Measurements from ENCODE around the gene C17orf113. TPM values are rescaled to one million over a fixed set of nuclear protein-coding genes. Genes with fewer than 3 reads are reported as not detected.
"Not testable (repeated sequence)": the region's sequence is repeated elsewhere in the genome, so short reads cannot be mapped to it uniquely, and the experiment has no call there.

C17orf113 gene
- total RNA-seq, 1 experiment from 2014 or later: 0.74 TPM

GRCh38 chr17:42023524-42024349, 26.7 kb downstream of the C17orf113 start:
- Histone ChIP-seq H3K9me3 (ENCODE audit: control insufficient read depth, insufficient read depth, low read depth, low read length) (no peaks in the 10 kb centered on the region), H3K4me1 (ENCODE audit: control insufficient read depth, insufficient read depth, low read length) (peaks cover 9% of the 10 kb centered on the region; the same call in 1 of the 2 replicates), H3K4me3 (ENCODE audit: low read depth in 2 of 2, low read length in 2 of 2) (no peak overlapping the region), H3K27ac (ENCODE audit: low read length) (no peak overlapping the region), H3K36me3 (ENCODE audit: control insufficient read depth, insufficient read depth, low read length) (peaks cover 2% of the 10 kb centered on the region; the same call in 1 of the 2 replicates), H3K27me3 (ENCODE audit: control insufficient read depth, insufficient read depth, low read length) (no peaks in the 10 kb centered on the region)
- in situ Hi-C loops (cut with HindIII; ENCODE audit: low pct_unique_long_range_greater_than_20kb, low sequenced_read_pairs): no loop called here
- CTCF ChIA-PET: no interaction called here
- intact Hi-C loops (cut with micrococcal nuclease; ENCODE audit: unreplicated experiment): no loop called here
- BruUV-seq (replicated peaks): no TSS peak
- TF ChIP-seq POLR2AphosphoS5 (IDR thresholded peaks at IDR 0.05; ENCODE audit: low read depth, low read length) (no peak), REST (IDR thresholded peaks at IDR 0.05; ENCODE audit: insufficient read depth in 1 of 2, low read depth in 2 of 2, low read length in 1 of 2) (no peak), SIN3A (IDR thresholded peaks at IDR 0.05; ENCODE audit: borderline replicate concordance, insufficient read depth, low read depth, low read length) (no peak), TCF7L2 (IDR thresholded peaks at IDR 0.05; ENCODE audit: low read depth, low read length) (no peak), CTCF (IDR thresholded peaks at IDR 0.05) (no peak)
- ATAC-seq: no peak
- POLR2A ChIA-PET: interaction anchor here (0.7 kb wide), 1 partner anchor 11 kb away, joined by 11 read pairs; no protein-coding TSS in a partner anchor
- no peak for DNase-seq (ENCODE audit: low read depth, low spot score)

- BruUV-seq (replicated peaks); H3K27me3 ChIP-seq (ENCODE audit: control insufficient read depth, insufficient read depth, low read length); intact Hi-C loops (cut with micrococcal nuclease; ENCODE audit: unreplicated experiment); CTCF ChIA-PET; in situ Hi-C loops (cut with HindIII; ENCODE audit: low pct_unique_long_range_greater_than_20kb, low sequenced_read_pairs); H3K9me3 ChIP-seq (ENCODE audit: control insufficient read depth, insufficient read depth, low read depth, low read length); H3K36me3 ChIP-seq (ENCODE audit: control insufficient read depth, insufficient read depth, low read length); POLR2A ChIA-PET; DNase-seq (ENCODE audit: low read depth, low spot score); ATAC-seq: not testable (repeated sequence)
- Histone ChIP-seq H3K27ac (ENCODE audit: low read length) (peak overlapping the region; percentile 93; the same call in 1 of the 2 replicates), H3K4me3 (ENCODE audit: low read depth in 2 of 2, low read length in 2 of 2) (peak overlapping the region; percentile 94 to 95), H3K4me1 (ENCODE audit: control insufficient read depth, insufficient read depth, low read length) (peaks cover 13% of the 10 kb centered on the region; the same call in 1 of the 2 replicates)
Observed at GRCh38 chr17:42020845-42021244, 29.6 kb downstream of the C17orf113 start.

Measured in Panc1 (cell line).